ENCODE measurements around the gene THSD7A. TPM values are rescaled to one million over a fixed set of nuclear protein-coding genes. Genes with fewer than 3 reads are reported as not detected.

THSD7A gene
- total and polyA plus RNA-seq, 2 of the 13 experiments (the other 11 are each of a cell fraction or from before 2014, with no cell fraction given), result 0.01 to 0.07 TPM

DNA sequence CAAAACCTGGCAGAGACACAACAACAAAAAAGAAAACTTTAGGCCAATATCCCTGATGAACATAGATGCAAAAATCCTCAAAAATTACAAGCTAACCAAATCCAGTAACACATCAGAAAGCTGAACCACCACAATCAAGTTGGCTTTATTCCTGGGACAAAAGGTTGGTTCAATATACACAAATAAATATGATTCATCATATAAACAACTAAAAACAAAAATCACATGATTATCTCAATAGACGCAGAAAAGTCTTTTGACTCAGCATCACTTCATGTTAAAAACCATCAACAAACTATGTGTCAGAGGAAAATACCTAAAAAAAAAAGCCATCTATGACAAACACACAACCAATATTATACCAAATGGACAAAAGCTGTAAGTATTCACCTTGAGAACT lies 283.5 kb downstream of the THSD7A start:
- H3K4me2 ChIP-seq (ENCODE audit: low read depth, low read length), result no peak overlapping the region

GRCh38 chr7:11541330-11541729 lies 290.7 kb downstream of the THSD7A start:
- FAIRE-seq (no peak), DNase-seq (ENCODE audit: low spot score) (no peak), ATAC-seq (no peak)
- ChIA-PET POLR2A (no interaction called here), CTCF (ENCODE audit: low intra/inter-chr PET ratio, low total read pairs) (no interaction called here)
- Histone ChIP-seq H4K20me1 (ENCODE audit: insufficient read depth, low read length) (no peaks in the 10 kb centered on the region), H3K9ac (ENCODE audit: insufficient read depth, low read depth, low read length) (no peak overlapping the region), H3K79me2 (ENCODE audit: insufficient read depth, low read length) (no peaks in the 10 kb centered on the region), H3K27me3 (ENCODE audit: control insufficient read depth in 1 of 2, insufficient read depth in 2 of 2, low read length in 2 of 2) (no peaks in the 10 kb centered on the region), H3K4me3 (replicated peaks in 1 of 3; ENCODE audit: insufficient read depth in 1 of 3, low read depth in 2 of 3, low read length in 3 of 3) (no peak overlapping the region), H2AFZ (ENCODE audit: low read length) (no peak overlapping the region), H3K9me3 (ENCODE audit: low read length) (no peaks in the 10 kb centered on the region), H3K27ac (ENCODE audit: extremely low read length, insufficient read depth, low read length) (no peak overlapping the region), H3K4me1 (ENCODE audit: insufficient read depth, low read length) (no peaks in the 10 kb centered on the region), H3K36me3 (replicated peaks in 1 of 2; ENCODE audit: control insufficient read depth in 1 of 2, insufficient read depth in 2 of 2, low read length in 2 of 2) (no peaks in the 10 kb centered on the region), H3K4me2 (ENCODE audit: low read depth, low read length) (no peak overlapping the region)
- in situ Hi-C loops (cut with HindIII; ENCODE audit: extremely low pct_ligation_motif_present, low pct_unique_long_range_greater_than_20kb) (no loop called here), intact Hi-C loops (cut with micrococcal nuclease; ENCODE audit: unreplicated experiment) (no loop called here)
- no TSS peak for BruUV-seq (replicated peaks)
- WGBS (ENCODE audit: low lambda C conversion rate), result 74% methylated on average over 8 of the region's 8 CpGs
- TF ChIP-seq DZIP1 (CRISPR knock-in tag; IDR thresholded peaks at IDR 0.05), result no peak
- TF ChIP-seq, protein P1, sequence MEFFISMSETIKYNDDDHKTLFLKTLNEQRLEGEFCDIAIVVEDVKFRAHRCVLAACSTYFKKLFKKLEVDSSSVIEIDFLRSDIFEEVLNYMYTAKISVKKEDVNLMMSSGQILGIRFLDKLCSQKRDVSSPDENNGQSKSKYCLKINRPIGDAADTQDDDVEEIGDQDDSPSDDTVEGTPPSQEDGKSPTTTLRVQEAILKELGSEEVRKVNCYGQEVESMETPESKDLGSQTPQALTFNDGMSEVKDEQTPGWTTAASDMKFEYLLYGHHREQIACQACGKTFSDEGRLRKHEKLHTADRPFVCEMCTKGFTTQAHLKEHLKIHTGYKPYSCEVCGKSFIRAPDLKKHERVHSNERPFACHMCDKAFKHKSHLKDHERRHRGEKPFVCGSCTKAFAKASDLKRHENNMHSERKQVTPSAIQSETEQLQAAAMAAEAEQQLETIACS (CRISPR knock-in tag; IDR thresholded peaks at IDR 0.05), result no peak
- TF ChIP-seq HMG20B (CRISPR knock-in tag; conservative IDR thresholded peaks at IDR 0.05), result no peak
- TF ChIP-seq SAP130 (CRISPR knock-in tag; IDR thresholded peaks at IDR 0.05; ENCODE audit: low read depth), result no peak
- TF ChIP-seq MTA1 (CRISPR knock-in tag; IDR thresholded peaks at IDR 0.05; ENCODE audit: borderline replicate concordance), result no peak
- no peak for TF ChIP-seq NCOA1 (CRISPR knock-in tag; IDR thresholded peaks at IDR 0.05)
- TF ChIP-seq ZNF674 (CRISPR knock-in tag; IDR thresholded peaks at IDR 0.05; ENCODE audit: low read depth), result no peak
- TF ChIP-seq ZNF10 (CRISPR knock-in tag; IDR thresholded peaks at IDR 0.05; ENCODE audit: borderline replicate concordance, low read depth), result no peak
- TF ChIP-seq MED1 (CRISPR knock-in tag; IDR thresholded peaks at IDR 0.05), result no peak
- TF ChIP-seq ZSCAN29 (CRISPR knock-in tag; conservative IDR thresholded peaks at IDR 0.05), result no peak
- no peak for TF ChIP-seq FOXK1 (CRISPR knock-in tag; IDR thresholded peaks at IDR 0.05; ENCODE audit: borderline replicate concordance, low read depth)

More for the DNA sequence above, 283.5 kb downstream of the THSD7A start:
- Histone ChIP-seq H3K4me1 (ENCODE audit: insufficient read depth, low read length) (no peaks in the 10 kb centered on the region), H2AFZ (ENCODE audit: low read length) (no peak overlapping the region), H3K4me3 (replicated peaks in 1 of 3; ENCODE audit: insufficient read depth in 1 of 3, low read depth in 2 of 3, low read length in 3 of 3) (no peak overlapping the region), H3K27me3 (ENCODE audit: control insufficient read depth in 1 of 2, insufficient read depth in 2 of 2, low read length in 2 of 2) (no peaks in the 10 kb centered on the region), H3K79me2 (ENCODE audit: insufficient read depth, low read length) (no peaks in the 10 kb centered on the region), H3K9me3 (ENCODE audit: low read length) (no peaks in the 10 kb centered on the region), H4K20me1 (ENCODE audit: insufficient read depth, low read length) (no peaks in the 10 kb centered on the region), H3K9ac (ENCODE audit: insufficient read depth, low read depth, low read length) (no peak overlapping the region), H3K36me3 (replicated peaks in 1 of 2; ENCODE audit: control insufficient read depth in 1 of 2, insufficient read depth in 2 of 2, low read length in 2 of 2) (no peaks in the 10 kb centered on the region), H3K27ac (ENCODE audit: extremely low read length, insufficient read depth, low read length) (no peak overlapping the region)
- no peak for FAIRE-seq
- intact Hi-C loops (cut with micrococcal nuclease; ENCODE audit: unreplicated experiment) (no loop called here), in situ Hi-C loops (cut with HindIII; ENCODE audit: extremely low pct_ligation_motif_present, low pct_unique_long_range_greater_than_20kb) (no loop called here)
- POLR2A ChIA-PET, result no interaction called here
- TF ChIP-seq YY1 (IDR thresholded peaks at IDR 0.05; ENCODE audit: insufficient read depth, insufficient replicate concordance, low read depth, low read length) (no peak), MAZ (IDR thresholded peaks at IDR 0.05; ENCODE audit: borderline replicate concordance, low read depth, low read length) (no peak), MAZ (CRISPR knock-in tag; IDR thresholded peaks at IDR 0.05; ENCODE audit: low read depth) (no peak), ZNF274 (CRISPR knock-in tag; IDR thresholded peaks at IDR 0.05) (no peak), ZNF816 (CRISPR knock-in tag; IDR thresholded peaks at IDR 0.05; ENCODE audit: borderline replicate concordance) (no peak), KDM5A (IDR thresholded peaks at IDR 0.05; ENCODE audit: borderline replicate concordance, low read length) (no peak), NFKBIZ (CRISPR knock-in tag; IDR thresholded peaks at IDR 0.05) (no peak), NONO (IDR thresholded peaks at IDR 0.05) (no peak), NONO (CRISPR knock-in tag; conservative IDR thresholded peaks at IDR 0.05) (no peak)
- TF ChIP-seq, protein P2, sequence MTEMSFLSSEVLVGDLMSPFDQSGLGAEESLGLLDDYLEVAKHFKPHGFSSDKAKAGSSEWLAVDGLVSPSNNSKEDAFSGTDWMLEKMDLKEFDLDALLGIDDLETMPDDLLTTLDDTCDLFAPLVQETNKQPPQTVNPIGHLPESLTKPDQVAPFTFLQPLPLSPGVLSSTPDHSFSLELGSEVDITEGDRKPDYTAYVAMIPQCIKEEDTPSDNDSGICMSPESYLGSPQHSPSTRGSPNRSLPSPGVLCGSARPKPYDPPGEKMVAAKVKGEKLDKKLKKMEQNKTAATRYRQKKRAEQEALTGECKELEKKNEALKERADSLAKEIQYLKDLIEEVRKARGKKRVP (CRISPR knock-in tag; IDR thresholded peaks at IDR 0.05), result no peak
- WGBS (ENCODE audit: low lambda C conversion rate), result 0% methylated on average over 1 of the region's 1 CpG
- DNase-seq (ENCODE audit: low spot score), result no peak
- BruUV-seq (replicated peaks), result no TSS peak
- CTCF ChIA-PET (ENCODE audit: low intra/inter-chr PET ratio, low total read pairs), result no interaction called here
- no peak for ATAC-seq
